Endothelial cell of umbilical vein (primary cell): Measurements from ENCODE around the gene TGIF1. TPM values are rescaled to one million over a fixed set of nuclear protein-coding genes. Genes with fewer than 3 reads are reported as not detected.

Experiments used
- BruUV-seq: library from RNA; stranded (reverse); fragments of 400-500 nt; replicated peaks from 2 replicates; lab custom pipeline; 2021; lab: Mats Ljungman, UMichigan
- CTCF ChIA-PET: fragments of 300-600, 350-600 bp; sonication (Branson Sonifier 250); formaldehyde crosslinking; loops from one replicate; lab custom pipeline; 2021; ENCODE audit warnings: antibody characterized with exemption, inconsistent platforms; lab: Charles Lee
- POLR2A ChIA-PET: fragments of 300-600, 350-600 bp; sonication (Branson Sonifier 250); formaldehyde crosslinking; loops from one replicate; lab custom pipeline; 2021; ENCODE audit warnings: antibody characterized with exemption, inconsistent platforms; lab: Charles Lee
- DNase-seq: peaks from one replicate; pipeline ENCODE4 v3.0.0-alpha.2; 2011; ENCODE audit warnings: low read depth, low spot score
- FAIRE-seq: peaks from 2 replicates; lab custom pipeline; 2011; peaks lifted over from hg19 to GRCh38; lab: Jason Lieb, UNC
- H2AFZ ChIP-seq: 2 replicates; pipeline ENCODE4 v1.6.0; 2012; ENCODE audit warnings: low read depth, low read length, control low read depth, inconsistent platforms
- H3K27ac ChIP-seq: 2 replicates; pipeline ENCODE4 v1.5.1; 2011; ENCODE audit warnings: low read depth, mild to moderate bottlenecking, control low read depth, low read length, moderate library complexity; ENCODE audit not compliant: insufficient read depth
- H3K27me3 ChIP-seq, 2 experiments: 2 replicates each; pipeline versions ENCODE4 v1.6.0 to v1.6.1; 2011; ENCODE audit warnings: low read length in 2 of 2, mixed read lengths in 1 of 2; ENCODE audit not compliant: control insufficient read depth in 2 of 2, insufficient read depth in 2 of 2
- H3K36me3 ChIP-seq, 2 experiments: 2 replicates in 1 of 2; 3 replicates in 1 of 2; pipeline ENCODE4 v1.5.1; 2011; ENCODE audit warnings: low read length in 2 of 2, mild to moderate bottlenecking in 1 of 2, moderate library complexity in 1 of 2; ENCODE audit not compliant: control insufficient read depth in 2 of 2, insufficient read depth in 2 of 2; ENCODE audit errors: extremely low read depth in 1 of 2
- H3K4me1 ChIP-seq: 3 replicates; pipeline ENCODE4 v1.5.1; 2011; ENCODE audit warnings: mild to moderate bottlenecking, low read length; ENCODE audit not compliant: control insufficient read depth, insufficient read depth; ENCODE audit errors: extremely low read depth
- H3K4me2 ChIP-seq: 2 replicates; pipeline ENCODE4 v1.6.1; 2011; ENCODE audit warnings: low read length, control low read depth, mixed read lengths; ENCODE audit not compliant: insufficient read depth
- H3K4me3 ChIP-seq, 3 experiments: fragments of 200-600 bp in 1 of 3; sonication (generic), shearing (Covaris generic) in 1 of 3; replicated peaks in 1 of 3; 2 replicates each; pipeline ENCODE4 v1.5.1; 2011 to 2016; ENCODE audit warnings: control low read depth in 3 of 3, low read length in 3 of 3, mild to moderate bottlenecking in 2 of 3, inconsistent platforms in 1 of 3, low read depth in 1 of 3, moderate library complexity in 1 of 3; ENCODE audit not compliant: insufficient read depth in 1 of 3
- H3K79me2 ChIP-seq: 2 replicates; pipeline ENCODE4 v1.6.0; 2012; ENCODE audit warnings: low read length, inconsistent platforms; ENCODE audit not compliant: control insufficient read depth, insufficient read depth
- H3K9ac ChIP-seq: replicated peaks from 2 replicates; pipeline ENCODE3; 2011; ENCODE audit warnings: low read length, control low read depth; ENCODE audit not compliant: insufficient read depth; ENCODE audit errors: extremely low read depth
- H3K9me1 ChIP-seq: replicated peaks from 3 replicates; pipeline ENCODE4 v1.6.0; 2011; ENCODE audit warnings: mild to moderate bottlenecking, low read length; ENCODE audit not compliant: control insufficient read depth, insufficient read depth; ENCODE audit errors: extremely low read depth
- H3K9me3 ChIP-seq: replicated peaks from 2 replicates; pipeline ENCODE4 v1.5.1; 2012; ENCODE audit warnings: low read length, inconsistent platforms; ENCODE audit not compliant: control insufficient read depth, insufficient read depth
- H4K20me1 ChIP-seq: replicated peaks from 2 replicates; pipeline ENCODE3; 2011; ENCODE audit warnings: mild to moderate bottlenecking, low read length; ENCODE audit not compliant: control insufficient read depth, insufficient read depth; ENCODE audit errors: extremely low read depth
- EZH2 ChIP-seq: IDR thresholded peaks from 2 replicates; pipeline ENCODE4 v1.6.1; 2012; ENCODE audit warnings: borderline replicate concordance, low read depth, mild to moderate bottlenecking, moderate library complexity, low read length, inconsistent platforms; ENCODE audit not compliant: severe bottlenecking
- FOS ChIP-seq: IDR thresholded peaks from 2 replicates; pipeline ENCODE4 v1.6.1; 2011; ENCODE audit warnings: mild to moderate bottlenecking, low read length, moderate library complexity, borderline replicate concordance; ENCODE audit not compliant: insufficient read depth
- GATA2 ChIP-seq: IDR thresholded peaks from 2 replicates; pipeline ENCODE4 v1.7.0; 2011; ENCODE audit warnings: low read depth, mild to moderate bottlenecking, moderate library complexity, mixed read lengths, low read length; ENCODE audit not compliant: insufficient read length, insufficient read depth
- JUN ChIP-seq: IDR thresholded peaks from 2 replicates; pipeline ENCODE4 v1.6.1; 2011; ENCODE audit warnings: borderline replicate concordance, low read depth; ENCODE audit not compliant: insufficient read length, insufficient read depth
- MYC ChIP-seq: IDR thresholded peaks from one replicate; pipeline ENCODE4 v1.6.1; 2011; ENCODE audit warnings: mild to moderate bottlenecking, low read depth, low read length
- POLR2A ChIP-seq: IDR thresholded peaks from 2 replicates; pipeline ENCODE4 v1.6.1; 2012; ENCODE audit warnings: low read depth, mild to moderate bottlenecking, control low read depth, low read length
- POLR2AphosphoS5 ChIP-seq: IDR thresholded peaks from 2 replicates; pipeline ENCODE4 v1.6.1; 2012; ENCODE audit warnings: low read depth, mild to moderate bottlenecking, control low read depth, low read length, moderate library complexity; ENCODE audit not compliant: insufficient read depth
- dilution Hi-C: fragments of 300-500 bp; cut with MboI; formaldehyde crosslinking; loops from one replicate; pipeline ENCODE4 v1.15.0; 2019; ENCODE audit warnings: low sequenced_read_pairs; ENCODE audit not compliant: extremely low pct_ligation_motif_present
- intact Hi-C: fragments of 100-400 bp; cut with micrococcal nuclease; formaldehyde crosslinking; loops from one replicate; pipeline ENCODE4 v1.10.0; 2022
- polyA plus RNA-seq, 4 experiments: library from polyadenylated mRNA; depleted of rRNA in 3 of 4; stranded (reverse) in 3 of 4; unstranded in 1 of 4; fragments of >200 nt; gene quantifications; 2 replicates each; pipeline versions ENCODE4 v1.2.1 to v1.2.3, GENCODE V29; 2011 to 2012; ENCODE audit warnings: missing spikeins in 1 of 4
- total RNA-seq: library from RNA; stranded (reverse); gene quantifications from 2 replicates; pipeline ENCODE4 v1.2.3, GENCODE V29; 2021
- TF ChIP-seq, protein P1 (sequence below), 2 donors: IDR thresholded peaks; 1 replicate in 1 of 2; 2 replicates in 1 of 2; pipeline ENCODE4 v1.5.1; 2011; ENCODE audit warnings: low read length in 2 of 2, mild to moderate bottlenecking in 2 of 2, moderate library complexity in 2 of 2, control low read depth in 1 of 2, inconsistent platforms in 1 of 2, low read depth in 1 of 2; ENCODE audit not compliant: insufficient read depth in 1 of 2; ENCODE audit errors: extremely low read depth in 1 of 2
- TF ChIP-seq, protein P2 (sequence below): IDR thresholded peaks from 2 replicates; pipeline ENCODE4 v1.6.1; 2011; ENCODE audit not compliant: insufficient read depth, insufficient read length

TGIF1 gene
- total and polyA plus RNA-seq, 2 donors (not counting 3 experiments of a cell fraction or from before 2014, with no cell fraction given), result 75.6 to 96.6 TPM

DNA sequence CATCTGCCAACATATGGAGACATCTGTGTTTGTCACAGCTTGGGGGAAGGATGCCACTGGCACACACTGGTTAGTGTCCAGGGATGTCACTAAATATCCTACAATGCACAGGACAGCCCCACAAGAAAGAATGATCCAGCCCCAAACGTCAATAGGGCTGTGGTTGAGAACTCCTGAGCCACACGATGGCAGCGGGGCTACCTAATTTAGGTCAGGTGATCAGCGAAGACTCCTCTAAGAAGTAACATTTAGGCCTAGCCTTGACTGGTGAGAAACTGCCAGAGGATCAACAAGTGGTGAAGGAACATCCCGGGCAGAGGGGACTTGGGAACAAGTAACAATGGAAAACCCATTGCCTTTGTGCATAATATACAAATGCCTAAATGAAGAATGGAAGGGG lies 5.0 kb upstream of the TGIF1 start:
- Histone ChIP-seq H3K27me3 (no peaks in the 10 kb centered on the region), H3K9me1 (no peaks in the 10 kb centered on the region), H3K4me2 (no peak overlapping the region), H2AFZ (no peak overlapping the region), H3K79me2 (peaks cover 3% of the 10 kb centered on the region), H4K20me1 (no peaks in the 10 kb centered on the region), H3K36me3 (no peaks in the 10 kb centered on the region), H3K4me3 (no peak overlapping the region), H3K9me3 (no peaks in the 10 kb centered on the region), H3K4me1 (peaks cover 16% of the 10 kb centered on the region), H3K27ac (no peak overlapping the region), H3K9ac (no peak overlapping the region)
- FAIRE-seq (no peak), DNase-seq (no peak)
- TF ChIP-seq, protein P1, sequence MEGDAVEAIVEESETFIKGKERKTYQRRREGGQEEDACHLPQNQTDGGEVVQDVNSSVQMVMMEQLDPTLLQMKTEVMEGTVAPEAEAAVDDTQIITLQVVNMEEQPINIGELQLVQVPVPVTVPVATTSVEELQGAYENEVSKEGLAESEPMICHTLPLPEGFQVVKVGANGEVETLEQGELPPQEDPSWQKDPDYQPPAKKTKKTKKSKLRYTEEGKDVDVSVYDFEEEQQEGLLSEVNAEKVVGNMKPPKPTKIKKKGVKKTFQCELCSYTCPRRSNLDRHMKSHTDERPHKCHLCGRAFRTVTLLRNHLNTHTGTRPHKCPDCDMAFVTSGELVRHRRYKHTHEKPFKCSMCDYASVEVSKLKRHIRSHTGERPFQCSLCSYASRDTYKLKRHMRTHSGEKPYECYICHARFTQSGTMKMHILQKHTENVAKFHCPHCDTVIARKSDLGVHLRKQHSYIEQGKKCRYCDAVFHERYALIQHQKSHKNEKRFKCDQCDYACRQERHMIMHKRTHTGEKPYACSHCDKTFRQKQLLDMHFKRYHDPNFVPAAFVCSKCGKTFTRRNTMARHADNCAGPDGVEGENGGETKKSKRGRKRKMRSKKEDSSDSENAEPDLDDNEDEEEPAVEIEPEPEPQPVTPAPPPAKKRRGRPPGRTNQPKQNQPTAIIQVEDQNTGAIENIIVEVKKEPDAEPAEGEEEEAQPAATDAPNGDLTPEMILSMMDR (IDR thresholded peaks at IDR 0.05; ENCODE audit: extremely low read depth in 1 of 2, insufficient read depth in 1 of 2, low read depth in 1 of 2, low read length in 2 of 2), result no peak
- TF ChIP-seq EZH2 (no peak), FOS (no peak), JUN (no peak), MYC (no peak), GATA2 (no peak), POLR2AphosphoS5 (no peak), POLR2A (no peak)
- TF ChIP-seq, protein P2, sequence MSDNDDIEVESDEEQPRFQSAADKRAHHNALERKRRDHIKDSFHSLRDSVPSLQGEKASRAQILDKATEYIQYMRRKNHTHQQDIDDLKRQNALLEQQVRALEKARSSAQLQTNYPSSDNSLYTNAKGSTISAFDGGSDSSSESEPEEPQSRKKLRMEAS, result no peak
- no TSS peak for BruUV-seq
- intact Hi-C loops (loop anchor here (5.0 kb wide), 1 partner anchor 873 kb away; the partner anchor contains the start of genes METTL4 and NDC80), dilution Hi-C loops (no loop called here)
- ChIA-PET CTCF (no interaction called here), POLR2A (no interaction called here)
